B cell (primary cell): ENCODE data around the gene CERT1.

Experiments used
- CTCF ChIP-seq: fragments of 200-600 bp; IDR thresholded peaks from one replicate; pipeline ENCODE4 v1.8.0; 2022; ENCODE audit warnings: antibody characterized with exemption, mild to moderate bottlenecking
- EZH2 ChIP-seq: IDR thresholded peaks from 2 replicates; pipeline ENCODE4 v1.6.1; 2012; ENCODE audit warnings: borderline replicate concordance, low read depth, mild to moderate bottlenecking, moderate library complexity, low read length; ENCODE audit not compliant: insufficient read depth, poor library complexity, severe bottlenecking

DNA sequence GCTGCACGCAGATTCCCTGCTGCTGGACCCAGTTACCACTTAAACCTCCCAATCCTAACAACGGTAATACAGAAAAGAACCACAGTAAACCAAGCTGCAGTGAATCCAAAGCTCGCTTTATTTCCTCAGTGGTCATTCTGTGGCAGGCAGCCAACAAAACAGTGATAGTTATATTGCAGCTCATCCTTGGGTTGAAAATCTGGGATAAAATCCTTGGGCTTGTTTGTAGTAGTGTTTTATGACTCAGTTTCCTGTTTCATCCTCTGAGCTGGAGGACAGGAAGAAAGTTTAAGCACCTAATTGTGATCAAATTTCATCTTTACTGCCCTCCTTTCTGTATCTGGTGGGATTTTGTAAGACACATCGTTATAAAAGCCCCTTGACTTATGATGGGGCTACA is 143.0 kb downstream of the CERT1 start:
- TF ChIP-seq CTCF: no peak
- TF ChIP-seq EZH2: no peak
